ENCODE results near the gene NIPAL4.

NIPAL4 gene

GRCh38 chr5:157519579-157520253 is 59.7 kb downstream of the NIPAL4 start:
- TF ChIP-seq ZFX (IDR thresholded peaks at IDR 0.05) (no peak), CTCF (conservative IDR thresholded peaks at IDR 0.05) (no peak)
- H3K27ac ChIP-seq, result no peak overlapping the region

- TF ChIP-seq ZFX (IDR thresholded peaks at IDR 0.05) (no peak), CTCF (conservative IDR thresholded peaks at IDR 0.05) (no peak)
- no peak overlapping the region for H3K27ac ChIP-seq
Measured at GRCh38 chr5:157520911-157521703, 61.1 kb downstream of the NIPAL4 start.

- H3K27ac ChIP-seq, result no peak overlapping the region
- TF ChIP-seq CTCF (conservative IDR thresholded peaks at IDR 0.05) (no peak), ZFX (IDR thresholded peaks at IDR 0.05) (no peak)
Measured at GRCh38 chr5:157521704-157522029, 61.7 kb downstream of the NIPAL4 start.

GRCh38 chr5:157523976-157524375 is 64.0 kb downstream of the NIPAL4 start:
- H3K27ac ChIP-seq, result no peak overlapping the region
- TF ChIP-seq ZFX (IDR thresholded peaks at IDR 0.05) (no peak), CTCF (conservative IDR thresholded peaks at IDR 0.05) (no peak)
